CD4-positive, alpha-beta T cell treated with Interleukin-6 at 100 ng/mL for 8 hours (primary cell): Measurements from ENCODE around the gene CD74.
"Not testable (repeated sequence)": the region's sequence is repeated elsewhere in the genome, so short reads cannot be mapped to it uniquely, and the experiment has no call there.

Experiments used
- DNase-seq: peaks from one replicate; pipeline ENCODE4 v3.0.0-alpha.2; 2020; ENCODE audit warnings: mixed read lengths, low spot score

CD74 gene

GRCh38 chr5:150441813-150442698 is 29.3 kb upstream of the CD74 start:
- DNase-seq, result no peak

- DNase-seq, result no peak
These were observed 28.5 kb upstream of the CD74 start for GRCh38 chr5:150440948-150441812.

- DNase-seq, result no peak
These were observed 26.3 kb upstream of the CD74 start for GRCh38 chr5:150438873-150439546.

GRCh38 chr5:150436141-150436680 is 23.5 kb upstream of the CD74 start:
- peak; percentile 90 for DNase-seq

- no peak for DNase-seq
These were observed 21.8 kb upstream of the CD74 start for GRCh38 chr5:150434464-150434863.

GRCh38 chr5:150431574-150431973 is 18.9 kb upstream of the CD74 start:
- no peak for DNase-seq

GRCh38 chr5:150431048-150431447 is 18.3 kb upstream of the CD74 start:
- no peak for DNase-seq

GRCh38 chr5:150429410-150429873 is 16.7 kb upstream of the CD74 start:
- DNase-seq, result no peak

- no peak for DNase-seq
These were observed 16.3 kb upstream of the CD74 start for GRCh38 chr5:150428978-150429377.

GRCh38 chr5:150428106-150428876 is 15.6 kb upstream of the CD74 start:
- no peak for DNase-seq

GRCh38 chr5:150426165-150426564 is 13.5 kb upstream of the CD74 start:
- DNase-seq, result not testable (repeated sequence)

GRCh38 chr5:150422758-150423157 is 10.0 kb upstream of the CD74 start:
- DNase-seq, result no peak

- no peak for DNase-seq
These were observed 9.4 kb upstream of the CD74 start for GRCh38 chr5:150422075-150422474.

GRCh38 chr5:150419630-150420270 is 7.0 kb upstream of the CD74 start:
- no peak for DNase-seq

- not testable (repeated sequence) for DNase-seq
These were observed 1.4 kb upstream of the CD74 start for GRCh38 chr5:150413902-150414790.

GRCh38 chr5:150413176-150413901 is 629 bp upstream of the CD74 start:
- DNase-seq, result no peak

- DNase-seq, result peak; percentile 62
These were observed 1.3 kb downstream of the CD74 start for GRCh38 chr5:150411245-150411979.
